Gastrocnemius medialis (tissue), 4 donors: ENCODE data around the gene AKAP6. TPM values are rescaled to one million over a fixed set of nuclear protein-coding genes. Genes with fewer than 3 reads are reported as not detected.
A peak's percentile ranks its signal among the peaks of the same experiment; 100 is the strongest.

Experiments
- ATAC-seq, 2 donors: fragments of 150-250 bp; one replicate each; pipeline ENCODE4 v1.9.1; 2016
- DNase-seq, 2 donors: peaks; one replicate each; pipeline ENCODE4 v3.0.0-alpha.2; 2019
- H3K27ac ChIP-seq, 4 donors: fragments of 200-600 bp; sonication (generic); 1 replicate in 1 of 4; 2 replicates in 3 of 4; pipeline ENCODE4 v1.5.1; 2016 to 2018; ENCODE audit warnings: mild to moderate bottlenecking in 2 of 4, moderate library complexity in 1 of 4
- H3K27me3 ChIP-seq, 3 donors: fragments of 200-600 bp; sonication (generic) in 2 of 3; 1 replicate in 1 of 3; 2 replicates in 2 of 3; pipeline versions ENCODE4 v1.5.1 to v1.6.0; 2016 to 2019; ENCODE audit warnings: mild to moderate bottlenecking in 1 of 3, moderate library complexity in 1 of 3
- H3K36me3 ChIP-seq, 2 donors: fragments of 200-600 bp; sonication (generic) in 1 of 2; one replicate each; pipeline ENCODE4 v1.5.1; 2017 to 2018
- H3K4me1 ChIP-seq, 2 donors: fragments of 200-600 bp; sonication (generic) in 1 of 2; one replicate each; pipeline ENCODE4 v1.5.1; 2016 to 2017; ENCODE audit warnings: mild to moderate bottlenecking in 2 of 2
- H3K4me3 ChIP-seq, 4 donors: fragments of 200-600 bp; sonication (generic) in 3 of 4; 1 replicate in 1 of 4; 2 replicates in 3 of 4; pipeline ENCODE4 v1.5.1; 2016 to 2019; ENCODE audit warnings: mild to moderate bottlenecking in 2 of 4
- H3K9me3 ChIP-seq, 3 donors: fragments of 200-600 bp; sonication (generic) in 2 of 3; 1 replicate in 1 of 3; 2 replicates in 2 of 3; pipeline ENCODE4 v1.5.1; 2016 to 2019
- POLR2A ChIP-seq, 2 donors: fragments of 450-650 bp; IDR thresholded peaks; one replicate each; pipeline ENCODE4 v1.6.1; 2017; ENCODE audit warnings: antibody characterized with exemption in 2 of 2, mild to moderate bottlenecking in 2 of 2, moderate library complexity in 2 of 2
- in situ Hi-C, 4 donors: fragments of 200-750 bp; cut with MboI; loops; one replicate each; pipeline versions ENCODE4 v1.15.0 to v1.8.0; 2017; ENCODE audit warnings: low sequenced_read_pairs in 4 of 4
- intact Hi-C: fragments of 100-400 bp; cut with DNase I; formaldehyde crosslinking; loops from one replicate; pipeline ENCODE4 v1.15.1; 2023; ENCODE audit warnings: low total_unique reads
- total RNA-seq, 4 donors: library from RNA; depleted of rRNA; stranded (reverse); fragments of >200 nt; gene quantifications; one replicate each; pipeline versions ENCODE4 v1.1.0 to v1.2.3, GENCODE V29; 2016
- TF ChIP-seq, protein P1 (sequence below), 5 experiments: fragments of 450-650 bp in 3 of 5; fragments of 200-600 bp in 2 of 5; sonication (generic) in 2 of 5; IDR thresholded peaks in 4 of 5; conservative IDR thresholded peaks in 1 of 5; 1 replicate in 4 of 5; 2 replicates in 1 of 5; pipeline ENCODE4 v1.5.1; 2016 to 2019; ENCODE audit warnings: antibody characterized with exemption in 5 of 5, mild to moderate bottlenecking in 3 of 5, moderate library complexity in 3 of 5

AKAP6 gene
- total RNA-seq, 4 donors from 2014 or later = 23.2 to 59.2 (median 32.1) TPM

DNA sequence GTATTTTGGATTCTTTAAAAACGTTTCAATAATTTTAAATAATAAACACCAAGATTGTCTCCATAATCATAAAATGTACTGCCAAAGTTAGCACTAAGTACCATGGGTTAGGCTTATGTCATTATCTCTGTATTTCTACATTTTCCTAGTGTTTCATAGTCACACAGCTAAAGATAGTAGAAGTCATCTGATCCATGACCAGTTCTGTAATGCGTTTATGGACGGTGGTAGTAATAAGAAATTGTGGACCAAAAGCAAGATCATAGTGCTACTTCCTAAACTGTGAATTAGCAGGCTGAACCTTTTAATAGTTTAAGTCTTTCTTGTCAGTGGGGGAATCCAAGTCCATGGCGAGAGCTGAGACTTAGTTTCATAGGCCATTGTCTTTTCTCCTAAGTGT, 142.1 kb downstream of the AKAP6 start:
- no peak overlapping the region for H3K4me3 ChIP-seq
- no peaks in the 10 kb centered on the region for H3K36me3 ChIP-seq
- no peak for TF ChIP-seq POLR2A (IDR thresholded peaks at IDR 0.05)
- TF ChIP-seq, protein P1, sequence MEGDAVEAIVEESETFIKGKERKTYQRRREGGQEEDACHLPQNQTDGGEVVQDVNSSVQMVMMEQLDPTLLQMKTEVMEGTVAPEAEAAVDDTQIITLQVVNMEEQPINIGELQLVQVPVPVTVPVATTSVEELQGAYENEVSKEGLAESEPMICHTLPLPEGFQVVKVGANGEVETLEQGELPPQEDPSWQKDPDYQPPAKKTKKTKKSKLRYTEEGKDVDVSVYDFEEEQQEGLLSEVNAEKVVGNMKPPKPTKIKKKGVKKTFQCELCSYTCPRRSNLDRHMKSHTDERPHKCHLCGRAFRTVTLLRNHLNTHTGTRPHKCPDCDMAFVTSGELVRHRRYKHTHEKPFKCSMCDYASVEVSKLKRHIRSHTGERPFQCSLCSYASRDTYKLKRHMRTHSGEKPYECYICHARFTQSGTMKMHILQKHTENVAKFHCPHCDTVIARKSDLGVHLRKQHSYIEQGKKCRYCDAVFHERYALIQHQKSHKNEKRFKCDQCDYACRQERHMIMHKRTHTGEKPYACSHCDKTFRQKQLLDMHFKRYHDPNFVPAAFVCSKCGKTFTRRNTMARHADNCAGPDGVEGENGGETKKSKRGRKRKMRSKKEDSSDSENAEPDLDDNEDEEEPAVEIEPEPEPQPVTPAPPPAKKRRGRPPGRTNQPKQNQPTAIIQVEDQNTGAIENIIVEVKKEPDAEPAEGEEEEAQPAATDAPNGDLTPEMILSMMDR (IDR thresholded peaks at IDR 0.05 in 4 of 5, conservative IDR thresholded peaks at IDR 0.05 in 1 of 5) = no peak
- ATAC-seq = peak; percentile 52 to 61
- in situ Hi-C loops = loop anchor here in 2 of 4 donors (10.0 to 25.0 kb wide), 3 partner anchors 396 to 959 kb away; partner anchors contain the start of gene ARHGAP5 (in 1 of the 2)
- DNase-seq = no peak
- intact Hi-C loops = loop anchor here (1.0 to 5.0 kb wide), 4 partner anchors 89 to 539 kb away; partner anchors contain the start of genes RNU6-7 and RNU6-8
- H3K27ac ChIP-seq = peak overlapping the region; percentile 64 to 77 (median 72)
- no peaks in the 10 kb centered on the region for H3K9me3 ChIP-seq
- no peaks in the 10 kb centered on the region for H3K27me3 ChIP-seq
- peaks cover 39 to 50% of the 10 kb centered on the region in 2 donors for H3K4me1 ChIP-seq

DNA sequence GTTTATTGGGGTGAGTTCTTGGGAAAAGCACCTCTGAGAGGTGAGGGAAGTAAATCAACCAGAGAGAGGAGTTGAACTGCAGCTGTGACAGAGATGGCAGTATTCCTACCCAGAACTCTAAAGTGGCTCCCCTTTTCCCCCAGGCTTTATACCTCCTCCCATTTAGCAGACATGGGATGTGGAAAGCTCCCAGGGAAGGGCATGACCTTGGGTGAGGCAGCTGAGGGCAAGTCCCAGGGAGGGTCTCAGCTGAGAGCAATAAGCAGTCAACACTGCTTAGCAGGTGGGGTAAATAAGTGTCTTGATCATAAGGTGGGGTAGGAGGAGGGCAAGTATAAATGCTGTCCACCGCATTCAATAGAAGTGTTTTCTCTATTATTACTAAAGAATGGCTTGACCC, 143.0 kb downstream of the AKAP6 start:
- Histone ChIP-seq H3K27me3 (no peaks in the 10 kb centered on the region), H3K27ac (peak overlapping the region; percentile 64 to 77 (median 72)), H3K4me3 (no peak overlapping the region), H3K36me3 (no peaks in the 10 kb centered on the region), H3K4me1 (peaks cover 46 to 50% of the 10 kb centered on the region in 2 donors), H3K9me3 (no peaks in the 10 kb centered on the region)
- TF ChIP-seq, protein P1 (IDR thresholded peaks at IDR 0.05 in 4 of 5, conservative IDR thresholded peaks at IDR 0.05 in 1 of 5) = no peak
- TF ChIP-seq POLR2A (IDR thresholded peaks at IDR 0.05) = no peak
- intact Hi-C loops (loop anchor here (1.0 to 5.0 kb wide), 5 partner anchors 150 to 540 kb away; partner anchors contain the start of genes RNU6-7 and RNU6-8), in situ Hi-C loops (loop anchor here in 2 of 4 donors (10.0 to 25.0 kb wide), 3 partner anchors 397 to 960 kb away; partner anchors contain the start of gene ARHGAP5 (in 1 of the 2))
- ATAC-seq (peak in 1 of 2 donors; percentile 13), DNase-seq (no peak)

DNA sequence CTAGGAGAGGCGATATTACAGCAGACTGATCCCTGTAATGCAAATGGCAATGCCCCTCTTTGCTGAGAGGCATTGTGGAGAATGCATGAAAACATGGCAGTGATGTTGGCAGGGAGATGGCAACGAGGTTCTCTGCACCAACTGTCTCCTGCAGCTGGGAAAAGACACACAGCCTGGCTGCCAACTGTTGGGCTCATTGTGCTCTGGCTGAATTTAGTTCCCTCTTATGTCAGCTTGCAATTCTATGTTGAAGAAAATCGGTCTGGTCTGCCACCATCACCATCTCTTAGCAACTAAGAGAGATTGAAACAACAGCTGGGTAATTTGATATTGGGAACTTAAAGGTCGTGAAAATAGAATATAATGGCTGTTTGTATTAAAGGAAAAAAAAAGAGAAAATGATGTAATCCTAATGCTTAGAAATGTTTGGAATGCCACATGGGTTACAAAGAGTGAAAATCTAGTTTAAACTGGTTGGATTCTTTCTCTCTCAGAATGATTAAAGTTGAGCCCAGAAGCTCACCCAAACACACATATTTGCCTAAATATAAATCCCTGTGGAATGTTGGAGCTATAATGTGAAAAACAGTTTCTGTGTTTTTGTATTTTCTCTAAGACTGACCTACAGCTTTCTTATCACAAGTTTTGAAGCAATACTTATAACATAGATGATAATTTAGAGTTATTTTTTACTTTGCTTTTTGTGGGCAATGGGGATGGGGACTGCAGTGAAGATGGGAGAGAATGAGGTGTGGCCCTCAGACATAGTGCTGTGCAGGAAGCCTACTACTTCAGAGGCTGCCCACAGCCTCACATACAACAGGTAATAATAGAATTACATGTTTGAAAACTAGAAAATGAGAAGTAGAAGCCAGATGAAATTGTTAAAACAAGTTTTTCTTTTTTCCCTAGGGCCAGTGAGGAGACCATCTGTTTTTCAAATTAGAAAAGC, 143.7 kb downstream of the AKAP6 start:
- H3K4me1 ChIP-seq = peaks cover 50 to 53% of the 10 kb centered on the region in 2 donors
- no peak for TF ChIP-seq POLR2A (IDR thresholded peaks at IDR 0.05)
- TF ChIP-seq, protein P1 (IDR thresholded peaks at IDR 0.05 in 4 of 5, conservative IDR thresholded peaks at IDR 0.05 in 1 of 5) = no peak
- H3K27ac ChIP-seq = peak overlapping the region; percentile 64 to 77 (median 72)
- no peaks in the 10 kb centered on the region for H3K27me3 ChIP-seq
- DNase-seq (peak; percentile 34 to 63), ATAC-seq (peak; percentile 54 to 67)
- in situ Hi-C loops (loop anchor here in 2 of 4 donors (10.0 to 25.0 kb wide), 3 partner anchors 398 to 960 kb away; partner anchors contain the start of gene ARHGAP5 (in 1 of the 2)), intact Hi-C loops (loop anchor here (1.0 to 5.0 kb wide), 6 partner anchors 41 to 540 kb away; partner anchors contain the start of genes RNU6-7 and RNU6-8)
- H3K4me3 ChIP-seq = peak overlapping the region in 1 of 4 donors; percentile 17
- no peaks in the 10 kb centered on the region for H3K36me3 ChIP-seq
- H3K9me3 ChIP-seq = no peaks in the 10 kb centered on the region

DNA sequence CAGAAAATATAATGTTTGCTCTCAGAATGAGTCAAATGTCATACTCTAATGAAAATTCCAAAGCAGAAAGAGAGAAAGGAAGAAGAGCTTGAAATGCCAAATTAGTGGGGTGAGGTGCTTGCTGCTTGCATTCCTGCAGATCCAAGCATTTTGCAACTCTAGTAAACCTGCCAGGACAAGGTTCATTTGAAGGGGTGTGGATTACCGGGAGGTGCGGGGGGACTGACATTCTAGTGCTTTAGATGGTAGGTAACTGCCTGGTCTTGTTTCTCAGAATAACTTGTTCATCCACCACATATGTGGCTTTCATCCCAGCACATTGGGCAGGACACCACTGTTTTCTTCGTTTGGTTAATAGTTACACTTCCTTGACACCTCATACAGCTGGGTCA, 144.4 kb downstream of the AKAP6 start:
- Histone ChIP-seq H3K36me3 (no peaks in the 10 kb centered on the region), H3K27me3 (no peaks in the 10 kb centered on the region), H3K4me1 (peaks cover 50 to 54% of the 10 kb centered on the region in 2 donors), H3K27ac (peak overlapping the region; percentile 64 to 77 (median 72)), H3K4me3 (peak overlapping the region in 1 of 4 donors; percentile 17), H3K9me3 (no peaks in the 10 kb centered on the region)
- TF ChIP-seq POLR2A (IDR thresholded peaks at IDR 0.05) = no peak
- TF ChIP-seq, protein P1 (IDR thresholded peaks at IDR 0.05 in 4 of 5, conservative IDR thresholded peaks at IDR 0.05 in 1 of 5) = no peak
- in situ Hi-C loops = loop anchor here in 2 of 4 donors (10.0 to 25.0 kb wide), 3 partner anchors 399 to 961 kb away; partner anchors contain the start of gene ARHGAP5 (in 1 of the 2)
- intact Hi-C loops = loop anchor here (1.0 to 5.0 kb wide), 5 partner anchors 40 to 541 kb away; partner anchors contain the start of genes RNU6-7 and RNU6-8
- DNase-seq (peak; percentile 56 to 67), ATAC-seq (peak; percentile 38 to 84)
